Measurements from ENCODE around the gene SGF29.

GRCh38 chr16:28542646-28543045 lies 11.1 kb upstream of the SGF29 start:
- TF ChIP-seq CTCF (optimal IDR thresholded peaks at IDR 0.05 in 1 of 3, IDR thresholded peaks at IDR 0.05 in 1 of 3, conservative IDR thresholded peaks at IDR 0.05 in 1 of 3; ENCODE audit: extremely low read depth in 1 of 3, insufficient read depth in 2 of 3, low read length in 3 of 3) (no peak), EZH2 (IDR thresholded peaks at IDR 0.05; ENCODE audit: low read length) (no peak)
